Activated B cell treated with CpG ODN at 0.5 μM for 24 hours (primary cell): ENCODE measurements around the gene IRGC. TPM values are rescaled to one million over a fixed set of nuclear protein-coding genes. Genes with fewer than 3 reads are reported as not detected.

Source experiments
- ATAC-seq: fragments of 200-7000 bp; cut with Tn5 transposase; one replicate; pipeline ENCODE4 v1.10.0; 2021; ENCODE audit warnings: low read depth, mild to moderate bottlenecking, moderate library complexity
- CTCF ChIA-PET: fragments of 350-600 bp; sonication (Branson Sonifier 250); formaldehyde crosslinking; loops from one replicate; lab custom pipeline; 2021; ENCODE audit warnings: antibody characterized with exemption; lab: Charles Lee
- POLR2A ChIA-PET: fragments of 350-600 bp; sonication (Branson Sonifier 250); formaldehyde crosslinking; loops from one replicate; lab custom pipeline; 2021; ENCODE audit warnings: antibody characterized with exemption; lab: Charles Lee
- DNase-seq: peaks from one replicate; pipeline ENCODE4 v3.0.0; 2022
- H3K27ac Mint-ChIP-seq: one replicate; pipeline ENCODE4 v1.8.0; 2020; ENCODE audit warnings: mixed read lengths
- H3K27me3 Mint-ChIP-seq: one replicate; pipeline ENCODE4 v1.8.0; 2021; ENCODE audit warnings: mixed read lengths
- H3K36me3 Mint-ChIP-seq: one replicate; pipeline ENCODE4 v1.8.0; 2021; ENCODE audit warnings: low read depth, mixed read lengths
- H3K4me1 Mint-ChIP-seq: one replicate; pipeline ENCODE4 v1.8.0; 2021; ENCODE audit warnings: mixed read lengths
- H3K4me3 Mint-ChIP-seq: one replicate; pipeline ENCODE4 v1.8.0; 2020; ENCODE audit warnings: mild to moderate bottlenecking, mixed read lengths
- H3K9me3 Mint-ChIP-seq: one replicate; pipeline ENCODE4 v1.8.0; 2020; ENCODE audit warnings: mixed read lengths
- intact Hi-C: fragments of 100-400 bp; cut with micrococcal nuclease; formaldehyde crosslinking; loops from one replicate; pipeline ENCODE4 v1.15.1; 2024
- total RNA-seq: library from RNA; stranded (reverse); gene quantifications from 2 replicates; pipeline ENCODE4 v1.2.3, GENCODE V29; 2022
- TF ChIP-seq, protein P1 (sequence below): fragments of 200-600 bp; IDR thresholded peaks from one replicate; pipeline ENCODE4 v1.8.0; 2022; ENCODE audit warnings: antibody characterized with exemption, mild to moderate bottlenecking

The IRGC gene
- not detected in 2 replicates for total RNA-seq

- Mint-ChIP-seq H3K4me1 (no peaks in the 10 kb centered on the region), H3K4me3 (no peak within 1 kb of the TSS), H3K36me3 (no peaks in the 10 kb centered on the region), H3K27me3 (peaks cover 11% of the 10 kb centered on the region), H3K9me3 (no peaks in the 10 kb centered on the region), H3K27ac (no peak within 1 kb of the TSS)
- ChIA-PET POLR2A (interaction anchor here (0.7 kb wide), 1 partner anchor 436 kb away, joined by 5 read pairs; no protein-coding TSS in a partner anchor), CTCF (no interaction called here)
- DNase-seq (no peak), ATAC-seq (no peak)
- intact Hi-C loops = no loop called here
- TF ChIP-seq, protein P1, sequence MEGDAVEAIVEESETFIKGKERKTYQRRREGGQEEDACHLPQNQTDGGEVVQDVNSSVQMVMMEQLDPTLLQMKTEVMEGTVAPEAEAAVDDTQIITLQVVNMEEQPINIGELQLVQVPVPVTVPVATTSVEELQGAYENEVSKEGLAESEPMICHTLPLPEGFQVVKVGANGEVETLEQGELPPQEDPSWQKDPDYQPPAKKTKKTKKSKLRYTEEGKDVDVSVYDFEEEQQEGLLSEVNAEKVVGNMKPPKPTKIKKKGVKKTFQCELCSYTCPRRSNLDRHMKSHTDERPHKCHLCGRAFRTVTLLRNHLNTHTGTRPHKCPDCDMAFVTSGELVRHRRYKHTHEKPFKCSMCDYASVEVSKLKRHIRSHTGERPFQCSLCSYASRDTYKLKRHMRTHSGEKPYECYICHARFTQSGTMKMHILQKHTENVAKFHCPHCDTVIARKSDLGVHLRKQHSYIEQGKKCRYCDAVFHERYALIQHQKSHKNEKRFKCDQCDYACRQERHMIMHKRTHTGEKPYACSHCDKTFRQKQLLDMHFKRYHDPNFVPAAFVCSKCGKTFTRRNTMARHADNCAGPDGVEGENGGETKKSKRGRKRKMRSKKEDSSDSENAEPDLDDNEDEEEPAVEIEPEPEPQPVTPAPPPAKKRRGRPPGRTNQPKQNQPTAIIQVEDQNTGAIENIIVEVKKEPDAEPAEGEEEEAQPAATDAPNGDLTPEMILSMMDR = no peak
Observed at GRCh38 chr19:43715776-43716175, at the start of gene IRGC. IRGC (plus strand) TSS chr19:43716076; CDS start chr19:43718559, 2,483 bp downstream.

- DNase-seq (no peak), ATAC-seq (no peak)
- TF ChIP-seq, protein P1 = no peak
- Mint-ChIP-seq H3K27ac (no peak overlapping the region), H3K4me3 (peak overlapping the region; percentile 80), H3K36me3 (no peaks in the 10 kb centered on the region), H3K27me3 (peaks cover 9% of the 10 kb centered on the region), H3K4me1 (peaks cover 44% of the 10 kb centered on the region), H3K9me3 (no peaks in the 10 kb centered on the region)
- intact Hi-C loops = loop anchor here (5.0 to 10.0 kb wide), 2 partner anchors 35 to 58 kb away; no protein-coding TSS in a partner anchor
- POLR2A ChIA-PET = interaction anchor here (1.5 kb wide), 1 partner anchor 113 kb away, joined by 11 read pairs; the partner anchor contains the start of gene KCNN4
- CTCF ChIA-PET = interaction anchor here (1.3 kb wide), 1 partner anchor 142 kb away, joined by 7 read pairs; no protein-coding TSS in a partner anchor
Observed at GRCh38 chr19:43667126-43667875, 48.6 kb upstream of the IRGC start.

GRCh38 chr19:43667876-43668405 is 47.9 kb upstream of the IRGC start:
- peak overlapping the region; percentile 80 for H3K4me3 Mint-ChIP-seq

GRCh38 chr19:43668406-43669109 is 47.3 kb upstream of the IRGC start:
- no peaks in the 10 kb centered on the region for H3K9me3 Mint-ChIP-seq
- TF ChIP-seq, protein P1 = no peak
- peak overlapping the region; percentile 24 for H3K27ac Mint-ChIP-seq
- ChIA-PET CTCF (interaction anchor here (0.6 to 1.6 kb wide), 9 partner anchors 33 to 221 kb away, joined by 3 to 7 read pairs (median 4); partner anchors contain the start of gene KCNN4), POLR2A (interaction anchor here (0.6 to 1.6 kb wide), 17 partner anchors 32 to 832 kb away, joined by 3 to 16 read pairs (median 5); partner anchors contain the start of genes IRGQ, KCNN4, SMG9 and ZNF233)
- H3K36me3 Mint-ChIP-seq = no peaks in the 10 kb centered on the region
- H3K4me3 Mint-ChIP-seq = peak overlapping the region; percentile 80
- H3K27me3 Mint-ChIP-seq = peaks cover 9% of the 10 kb centered on the region
- intact Hi-C loops = loop anchor here (1.0 to 10.0 kb wide), 9 partner anchors 33 to 204 kb away; partner anchors contain the start of genes IRGQ, ZNF428, ZNF575 and ZNF576
- peaks cover 44% of the 10 kb centered on the region for H3K4me1 Mint-ChIP-seq
- DNase-seq = peak; percentile 76
- ATAC-seq = peak; percentile 88

More at GRCh38 chr19:43667876-43668405, 47.9 kb upstream of the IRGC start:
- POLR2A ChIA-PET = interaction anchor here (0.6 to 1.6 kb wide), 15 partner anchors 33 to 592 kb away, joined by 3 to 16 read pairs (median 5); partner anchors contain the start of genes IRGQ, KCNN4, SMG9 and ZNF233
- H3K36me3 Mint-ChIP-seq = no peaks in the 10 kb centered on the region
- TF ChIP-seq, protein P1 = no peak
- H3K9me3 Mint-ChIP-seq = no peaks in the 10 kb centered on the region
- peaks cover 44% of the 10 kb centered on the region for H3K4me1 Mint-ChIP-seq
- DNase-seq = no peak
- H3K27me3 Mint-ChIP-seq = peaks cover 9% of the 10 kb centered on the region
- intact Hi-C loops = loop anchor here (1.0 to 10.0 kb wide), 8 partner anchors 33 to 204 kb away; partner anchors contain the start of genes IRGQ, ZNF428, ZNF575 and ZNF576
- peak overlapping the region; percentile 24 for H3K27ac Mint-ChIP-seq
- CTCF ChIA-PET = interaction anchor here (0.6 to 1.6 kb wide), 7 partner anchors 34 to 221 kb away, joined by 3 to 7 read pairs (median 4); partner anchors contain the start of gene KCNN4
- no peak for ATAC-seq
